ENCODE results near the gene CEMIP2. TPM values are rescaled to one million over a fixed set of nuclear protein-coding genes. Genes with fewer than 3 reads are reported as not detected.

CEMIP2 gene
- total RNA-seq, 1 donor from 2014 or later = 58.1 TPM

- H3K27me3 Mint-ChIP-seq = peaks cover 9% of the 10 kb centered on the region
- H3K4me3 Mint-ChIP-seq = peak overlapping the region; percentile 83
- H3K9me3 Mint-ChIP-seq = no peaks in the 10 kb centered on the region
- TF ChIP-seq CTCF (conservative IDR thresholded peaks at IDR 0.05) = no peak
- H3K36me3 Mint-ChIP-seq = no peaks in the 10 kb centered on the region
- H3K4me1 Mint-ChIP-seq (ENCODE audit: unreplicated experiment) = peaks cover 56% of the 10 kb centered on the region
- peak overlapping the region; percentile 56 for H3K27ac Mint-ChIP-seq
- DNase-seq (ENCODE audit: extremely low spot score, unreplicated experiment) = no peak
These were observed 2.6 kb downstream of the CEMIP2 start for GRCh38 chr9:71765693-71766092.

- Mint-ChIP-seq H3K36me3 (no peaks in the 10 kb centered on the region), H3K4me3 (peak overlapping the region; percentile 80), H3K9me3 (no peaks in the 10 kb centered on the region), H3K27me3 (peaks cover 3% of the 10 kb centered on the region), H3K4me1 (ENCODE audit: unreplicated experiment) (peaks cover 58% of the 10 kb centered on the region), H3K27ac (peak overlapping the region; percentile 49)
- no peak for DNase-seq (ENCODE audit: extremely low spot score, unreplicated experiment)
- no peak for TF ChIP-seq CTCF (conservative IDR thresholded peaks at IDR 0.05)
These were observed 3.4 kb downstream of the CEMIP2 start for GRCh38 chr9:71764891-71765290.

DNA sequence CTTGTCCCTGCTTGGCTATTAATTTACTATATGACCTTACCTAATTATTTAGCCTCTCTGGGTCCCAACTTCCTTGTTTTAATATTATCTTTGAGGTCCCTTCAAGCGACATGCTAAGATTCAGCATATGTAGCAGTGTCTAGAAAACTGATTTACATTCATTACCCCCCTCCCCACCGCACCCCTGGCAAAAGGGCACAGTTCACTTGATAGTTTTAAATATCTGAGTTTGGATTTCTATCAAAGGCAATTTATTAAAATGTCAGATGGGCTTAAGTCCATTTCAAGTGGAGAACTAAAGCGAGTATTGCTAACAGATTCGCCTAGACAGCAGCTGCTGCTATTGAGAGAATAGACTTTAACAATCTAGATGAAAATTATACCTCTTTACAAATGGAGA is 3.9 kb downstream of the CEMIP2 start:
- Mint-ChIP-seq H3K27me3 (no peaks in the 10 kb centered on the region), H3K4me1 (ENCODE audit: unreplicated experiment) (peaks cover 57% of the 10 kb centered on the region), H3K9me3 (no peaks in the 10 kb centered on the region), H3K27ac (peak overlapping the region; percentile 49), H3K36me3 (no peaks in the 10 kb centered on the region), H3K4me3 (peak overlapping the region; percentile 80)
- no peak for TF ChIP-seq CTCF (conservative IDR thresholded peaks at IDR 0.05)
- DNase-seq (ENCODE audit: extremely low spot score, unreplicated experiment) = no peak

GRCh38 chr9:71763832-71764231 is 4.5 kb downstream of the CEMIP2 start:
- no peaks in the 10 kb centered on the region for H3K27me3 Mint-ChIP-seq
- no peaks in the 10 kb centered on the region for H3K36me3 Mint-ChIP-seq
- no peak for DNase-seq (ENCODE audit: extremely low spot score, unreplicated experiment)
- H3K4me3 Mint-ChIP-seq = peak overlapping the region; percentile 80
- peak overlapping the region; percentile 49 for H3K27ac Mint-ChIP-seq
- TF ChIP-seq CTCF (conservative IDR thresholded peaks at IDR 0.05) = no peak
- H3K9me3 Mint-ChIP-seq = no peaks in the 10 kb centered on the region
- H3K4me1 Mint-ChIP-seq (ENCODE audit: unreplicated experiment) = peaks cover 64% of the 10 kb centered on the region

- no peaks in the 10 kb centered on the region for H3K36me3 Mint-ChIP-seq
- no peaks in the 10 kb centered on the region for H3K27me3 Mint-ChIP-seq
- no peaks in the 10 kb centered on the region for H3K9me3 Mint-ChIP-seq
- no peak for TF ChIP-seq CTCF (conservative IDR thresholded peaks at IDR 0.05)
- H3K4me1 Mint-ChIP-seq (ENCODE audit: unreplicated experiment) = peaks cover 66% of the 10 kb centered on the region
- H3K4me3 Mint-ChIP-seq = peak overlapping the region; percentile 80
- H3K27ac Mint-ChIP-seq = peak overlapping the region; percentile 62
- DNase-seq (ENCODE audit: extremely low spot score, unreplicated experiment) = no peak
These were observed 5.2 kb downstream of the CEMIP2 start for GRCh38 chr9:71762900-71763653.

Data from type B pancreatic cell (in vitro differentiated cells).